ENCODE results near the gene SULF2.

The SULF2 gene

DNA sequence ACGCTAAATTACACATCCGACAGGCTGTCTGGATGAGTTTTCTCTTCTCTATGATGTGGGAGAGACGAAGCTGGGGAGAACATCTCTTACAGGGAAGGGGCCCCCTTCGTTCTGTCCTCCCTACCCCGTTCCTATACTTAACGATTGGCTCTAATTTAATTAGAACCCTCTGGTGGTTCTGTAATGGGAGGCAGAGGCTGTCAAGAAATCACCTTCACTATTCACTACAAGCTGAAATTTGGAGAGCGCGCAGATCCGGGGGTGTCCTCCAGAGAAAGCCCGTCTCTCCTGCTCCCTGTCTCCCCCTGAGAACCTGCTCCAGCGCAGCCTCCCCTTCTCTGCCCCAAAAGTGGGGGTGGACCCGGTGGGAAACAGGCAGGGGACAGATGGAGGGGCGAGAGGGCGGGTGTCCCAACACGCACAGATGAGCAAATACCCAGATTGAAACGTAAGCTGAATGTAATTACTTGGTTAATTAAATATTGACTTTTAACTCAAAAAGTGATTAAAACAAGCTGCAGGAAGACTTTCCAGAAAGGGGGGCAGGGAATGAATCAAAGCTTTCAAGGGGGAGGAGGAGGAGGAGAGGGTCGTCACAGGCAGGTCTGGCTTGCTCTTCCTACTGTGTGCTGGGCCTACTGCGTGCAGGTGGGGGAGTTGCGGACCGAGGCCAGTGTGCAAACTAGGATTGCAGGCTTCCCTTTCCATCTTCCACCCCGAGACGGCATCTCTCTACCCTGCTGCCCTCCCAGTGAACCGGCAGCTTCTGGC, 1.3 kb downstream of the SULF2 start:
- DNase-seq: no peak

DNA sequence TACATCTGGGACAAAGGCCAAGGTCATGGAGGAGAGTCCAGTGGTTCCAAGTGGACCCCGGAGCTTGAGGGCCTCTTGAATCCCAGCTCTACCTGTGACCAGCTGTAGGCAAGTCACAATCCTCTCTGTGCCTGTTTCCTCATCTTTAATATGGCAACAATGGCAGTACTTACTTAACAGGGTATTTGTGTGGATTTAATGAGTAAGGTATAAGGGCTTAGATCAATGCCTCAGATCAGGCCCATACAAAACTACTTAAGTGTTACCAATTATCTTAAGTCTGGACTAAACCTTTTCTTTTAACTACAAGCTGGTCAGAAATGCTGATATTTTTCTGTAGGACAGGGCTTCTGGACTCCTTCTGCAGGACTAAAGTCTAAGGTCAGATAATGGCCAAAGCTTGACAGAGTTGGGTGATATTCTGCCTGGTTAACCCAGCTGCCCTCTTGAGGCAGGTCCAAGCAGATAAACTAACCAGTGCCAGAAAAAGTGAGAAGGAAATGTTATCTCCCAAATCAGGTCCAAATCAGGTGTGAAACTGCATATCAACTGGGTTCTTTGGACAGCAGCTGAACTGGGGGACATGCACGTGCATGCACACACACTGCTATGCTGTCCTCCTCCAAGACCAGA, 2.2 kb downstream of the SULF2 start:
- DNase-seq: no peak

DNA sequence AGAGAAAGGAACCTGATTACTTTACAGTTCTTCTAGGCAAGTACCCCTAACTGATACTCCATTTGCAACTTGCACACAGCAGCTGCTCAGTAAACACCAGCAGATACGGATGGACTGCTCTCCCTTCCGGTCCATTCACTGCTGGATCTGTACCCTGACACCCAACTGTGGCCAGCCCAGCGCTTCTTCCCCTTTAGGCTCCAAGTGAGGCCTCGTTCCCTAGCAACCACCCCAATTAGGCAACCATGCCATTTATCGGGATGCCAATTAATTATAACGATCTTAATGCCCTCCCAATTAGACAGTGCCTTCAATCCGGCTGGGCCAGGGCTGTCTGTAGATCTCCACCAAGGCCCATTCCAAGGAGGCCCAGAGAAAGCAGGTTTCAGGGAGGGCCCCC, 3.2 kb downstream of the SULF2 start:
- no peak for DNase-seq

DNA sequence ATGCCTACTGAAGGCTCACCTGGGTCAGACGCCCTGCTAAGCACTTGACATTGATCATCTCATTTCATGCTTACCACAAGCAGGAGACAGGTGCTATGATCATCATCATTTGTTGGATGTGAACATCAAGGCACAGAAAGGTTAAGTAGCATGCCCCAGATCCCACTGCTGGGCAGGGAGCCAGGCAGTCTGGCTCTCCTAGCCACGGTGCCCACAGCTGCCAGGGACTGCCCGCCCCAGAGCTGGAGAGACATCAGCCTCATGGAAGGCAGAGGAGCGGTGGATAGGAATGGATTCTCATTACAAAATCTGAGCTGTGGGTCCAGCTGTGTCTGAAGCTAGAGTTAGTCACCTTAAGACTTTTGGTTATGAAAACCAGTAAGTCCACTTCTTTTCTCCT, 3.6 kb downstream of the SULF2 start:
- no peak for DNase-seq

DNA sequence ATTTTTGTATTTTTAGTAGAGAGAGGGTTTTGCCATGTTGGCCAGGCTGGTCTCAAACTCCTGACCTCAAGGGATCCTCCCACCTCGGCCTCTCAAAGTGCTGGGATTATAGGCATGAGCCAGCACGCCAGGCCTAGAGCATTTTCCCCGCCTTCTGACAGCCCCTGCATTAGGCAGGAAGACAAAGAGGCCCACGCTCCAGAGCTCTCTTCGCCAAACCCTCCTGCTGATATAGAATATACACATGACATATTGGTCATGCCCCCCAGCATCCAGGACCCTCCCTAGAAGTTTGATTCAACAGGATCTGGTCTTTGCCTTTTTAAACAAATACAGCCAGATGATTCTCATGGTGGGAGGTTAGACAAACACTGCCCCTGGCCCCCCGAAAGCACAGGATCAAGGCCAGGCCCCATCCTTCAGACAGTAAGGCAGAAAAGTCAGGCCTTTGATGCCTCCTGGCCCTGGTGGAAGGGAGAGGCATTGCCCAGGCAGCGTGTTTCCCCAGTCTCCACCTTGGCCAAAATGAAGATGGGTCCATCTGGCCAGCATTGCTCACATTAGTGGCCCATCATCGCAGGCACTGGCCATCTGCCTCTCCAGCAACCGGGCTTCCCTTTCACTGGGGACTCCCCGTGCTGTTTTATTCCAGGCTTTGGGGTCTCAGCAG, 4.4 kb downstream of the SULF2 start:
- DNase-seq: no peak

DNA sequence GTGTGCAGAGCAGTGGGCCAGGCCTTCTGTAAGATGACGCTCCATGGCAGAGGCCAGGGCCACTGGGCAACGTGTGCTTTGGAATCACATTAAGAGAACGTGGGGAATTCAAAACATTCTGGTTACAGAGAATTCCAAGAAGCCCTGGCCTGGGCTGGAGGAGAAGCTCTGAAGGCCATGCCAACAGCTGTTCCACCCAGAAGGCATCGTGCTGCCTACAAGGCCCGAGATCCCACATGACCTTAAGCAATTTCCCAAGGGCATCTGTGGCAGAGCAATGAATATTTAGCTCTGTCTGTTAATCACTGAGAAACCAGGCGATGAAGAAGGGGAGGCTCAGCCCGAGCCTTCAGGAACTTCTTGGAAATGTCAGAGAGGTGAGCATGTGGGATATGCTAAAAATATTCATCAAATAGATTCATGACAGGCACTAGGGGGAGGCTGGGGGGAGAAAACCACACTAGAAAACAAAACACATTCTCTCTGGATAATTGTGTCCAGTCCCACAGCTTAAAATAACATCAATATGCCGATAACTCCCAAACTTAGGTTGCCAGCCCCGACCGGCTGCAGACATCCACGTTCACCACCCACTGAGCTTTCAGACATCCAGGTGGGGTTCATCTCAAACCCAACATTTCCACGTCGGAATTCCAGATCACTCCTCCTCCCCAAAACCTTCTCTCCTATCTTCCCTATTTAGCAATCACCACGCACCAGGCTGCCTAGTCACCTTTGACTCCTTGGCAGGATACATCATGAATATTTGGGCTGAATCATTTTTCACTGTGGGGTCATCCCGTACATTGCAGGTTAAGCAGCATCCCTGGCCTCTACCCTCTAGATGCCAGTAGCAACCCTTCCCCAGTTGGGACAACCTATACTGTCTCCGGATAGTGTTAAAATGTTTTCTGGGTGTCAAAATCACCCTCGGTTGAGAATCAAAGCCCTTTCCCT, 6.6 kb downstream of the SULF2 start:
- no peak for DNase-seq

DNA sequence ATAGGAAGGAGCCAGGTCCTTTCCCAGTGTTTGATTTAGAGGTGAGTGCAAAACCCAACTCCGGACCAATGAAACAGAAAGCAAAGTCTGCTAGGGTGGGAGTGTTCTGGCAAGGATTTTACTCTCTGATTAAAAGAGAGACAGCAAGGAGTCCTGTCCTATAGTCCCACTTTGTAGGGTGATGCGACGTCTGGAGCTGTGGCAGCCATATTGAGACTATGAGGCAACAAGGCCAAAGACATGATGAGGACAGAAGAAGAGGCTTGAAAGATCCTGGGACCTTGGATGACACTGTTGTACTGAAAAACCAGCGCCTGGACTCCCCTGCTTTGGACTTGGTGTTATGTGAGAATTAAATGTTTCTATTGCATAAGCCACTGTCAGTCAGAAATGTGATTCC, 8.1 kb downstream of the SULF2 start:
- no peak for DNase-seq

DNA sequence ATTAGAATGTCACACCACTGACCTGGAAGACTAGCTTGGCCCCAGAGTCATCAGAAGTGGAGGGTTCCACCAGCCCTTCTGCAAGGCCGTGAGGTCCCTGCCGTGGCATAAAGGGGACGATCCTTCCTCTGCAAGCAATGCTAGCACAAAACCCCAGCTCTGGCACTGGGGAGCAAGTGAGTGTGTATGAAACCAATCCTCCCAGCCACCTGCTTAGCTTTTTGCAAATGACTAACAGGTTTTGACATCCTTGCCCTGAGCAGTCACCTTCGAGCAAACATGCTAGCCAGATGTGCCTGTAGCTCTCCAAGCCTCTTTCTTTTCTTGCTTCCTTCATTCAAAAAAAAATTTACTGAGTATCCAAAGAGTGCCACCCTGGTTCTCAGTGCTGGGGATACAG, 8.6 kb downstream of the SULF2 start:
- no peak for DNase-seq

DNA sequence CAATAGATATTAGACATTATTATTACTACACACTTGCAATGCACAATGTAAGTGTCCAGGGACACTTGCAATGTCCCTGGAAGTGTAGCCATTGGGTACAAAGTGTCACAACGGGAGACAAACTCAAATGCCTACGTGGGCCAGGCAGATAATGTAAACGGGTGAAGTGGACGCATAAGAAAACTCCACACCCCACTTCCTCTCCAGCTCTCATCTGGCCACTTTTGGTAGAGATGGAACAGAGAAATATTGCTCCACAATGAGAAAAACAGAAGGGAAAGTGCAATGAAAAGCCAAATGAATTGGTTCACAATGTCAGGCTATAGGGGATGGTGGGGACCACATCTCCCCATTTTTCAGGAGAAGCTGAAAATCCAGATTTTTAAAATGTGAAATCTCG, 9.4 kb downstream of the SULF2 start:
- DNase-seq: no peak

DNA sequence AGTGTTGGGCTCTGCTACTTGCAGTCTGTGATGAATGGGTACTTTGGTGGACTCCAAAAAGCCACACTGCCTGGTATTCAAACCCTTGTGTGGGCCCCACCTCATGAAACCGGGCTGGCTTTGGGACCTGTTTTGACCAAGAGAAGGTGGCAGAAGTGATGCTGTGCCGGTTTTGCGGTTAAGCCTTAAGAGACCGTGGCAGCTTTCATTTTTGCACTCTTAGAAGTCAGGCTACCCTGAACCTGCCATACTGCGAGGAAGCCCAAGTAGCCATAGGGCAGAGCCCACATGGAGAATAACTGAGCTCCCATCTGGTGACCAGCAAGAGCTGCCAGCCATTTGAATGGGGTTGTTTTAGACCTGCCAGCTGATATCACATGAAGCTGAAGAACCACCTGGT, 10.2 kb downstream of the SULF2 start:
- no peak for DNase-seq

DNA sequence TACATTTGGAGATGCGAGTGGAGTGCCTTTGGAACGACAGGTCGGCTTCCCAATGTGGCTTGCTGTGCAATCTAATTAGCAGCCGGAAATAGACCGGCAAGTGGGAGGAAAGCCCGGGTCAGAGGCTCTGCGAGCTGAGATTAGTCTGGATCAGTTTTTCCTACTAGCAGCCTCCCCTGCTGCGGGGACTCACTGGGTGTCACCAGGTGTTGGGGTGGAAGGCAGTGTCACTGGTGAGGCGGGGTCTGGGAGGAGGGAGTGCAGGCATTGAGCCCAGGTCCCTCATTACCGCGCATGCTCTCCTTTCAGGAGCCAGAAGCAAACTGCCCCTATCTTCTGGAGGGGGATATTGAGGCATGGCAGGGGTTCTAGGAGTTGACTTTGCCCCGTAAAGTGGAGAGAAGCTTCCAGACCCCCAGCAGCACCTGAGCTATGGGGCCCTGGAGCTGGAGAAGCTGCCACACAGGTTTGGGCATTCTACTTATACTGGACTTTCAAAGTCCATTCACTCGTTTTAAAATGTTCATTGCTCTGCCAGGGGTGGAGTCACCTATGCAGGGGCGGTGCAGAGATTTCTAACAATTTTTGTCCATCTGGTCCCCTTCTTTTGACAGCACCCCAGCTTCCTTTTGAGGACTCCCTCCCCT, 11.0 kb downstream of the SULF2 start:
- DNase-seq: no peak

DNA sequence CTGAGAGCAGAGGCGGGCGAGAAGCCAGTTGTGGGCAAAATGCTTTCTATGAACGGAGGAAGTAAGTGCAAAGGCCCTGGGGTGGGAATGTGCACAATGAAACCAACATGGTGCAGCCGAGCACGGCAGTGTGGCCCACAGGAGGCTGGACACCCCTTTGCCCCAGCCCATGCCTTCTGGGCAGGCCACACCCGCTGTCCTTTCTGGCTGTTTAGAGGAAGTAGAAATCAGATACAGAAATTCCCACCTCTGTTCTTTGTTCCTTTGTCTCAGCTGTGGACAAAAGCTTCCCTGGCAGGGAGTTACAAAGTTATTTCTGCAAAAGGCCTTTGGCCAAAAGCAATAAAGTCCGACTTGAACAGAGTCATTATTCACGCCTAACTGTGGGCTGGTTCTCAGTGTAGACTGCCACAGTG, 11.9 kb downstream of the SULF2 start:
- no peak for DNase-seq

DNA sequence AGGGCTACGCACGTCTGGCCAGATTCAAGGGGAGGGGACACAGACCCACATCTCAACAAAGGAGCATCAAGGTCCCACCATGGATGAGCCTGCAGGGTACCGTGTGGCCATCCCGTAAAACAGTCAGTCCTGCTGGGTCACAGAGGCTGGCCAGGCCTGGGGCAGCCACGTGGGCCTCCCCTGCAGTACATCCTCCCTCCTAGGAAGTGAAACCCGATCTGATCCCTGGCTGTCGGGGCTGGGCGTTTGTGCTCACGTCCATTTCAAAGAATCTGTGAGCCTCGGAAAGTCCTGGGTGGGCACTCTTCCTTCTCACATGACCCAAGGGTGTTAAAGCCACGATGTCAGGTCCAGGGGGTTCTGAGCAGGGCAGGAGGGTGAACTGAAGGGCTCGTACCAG, 14.3 kb downstream of the SULF2 start:
- DNase-seq: peak; percentile 12

DNA sequence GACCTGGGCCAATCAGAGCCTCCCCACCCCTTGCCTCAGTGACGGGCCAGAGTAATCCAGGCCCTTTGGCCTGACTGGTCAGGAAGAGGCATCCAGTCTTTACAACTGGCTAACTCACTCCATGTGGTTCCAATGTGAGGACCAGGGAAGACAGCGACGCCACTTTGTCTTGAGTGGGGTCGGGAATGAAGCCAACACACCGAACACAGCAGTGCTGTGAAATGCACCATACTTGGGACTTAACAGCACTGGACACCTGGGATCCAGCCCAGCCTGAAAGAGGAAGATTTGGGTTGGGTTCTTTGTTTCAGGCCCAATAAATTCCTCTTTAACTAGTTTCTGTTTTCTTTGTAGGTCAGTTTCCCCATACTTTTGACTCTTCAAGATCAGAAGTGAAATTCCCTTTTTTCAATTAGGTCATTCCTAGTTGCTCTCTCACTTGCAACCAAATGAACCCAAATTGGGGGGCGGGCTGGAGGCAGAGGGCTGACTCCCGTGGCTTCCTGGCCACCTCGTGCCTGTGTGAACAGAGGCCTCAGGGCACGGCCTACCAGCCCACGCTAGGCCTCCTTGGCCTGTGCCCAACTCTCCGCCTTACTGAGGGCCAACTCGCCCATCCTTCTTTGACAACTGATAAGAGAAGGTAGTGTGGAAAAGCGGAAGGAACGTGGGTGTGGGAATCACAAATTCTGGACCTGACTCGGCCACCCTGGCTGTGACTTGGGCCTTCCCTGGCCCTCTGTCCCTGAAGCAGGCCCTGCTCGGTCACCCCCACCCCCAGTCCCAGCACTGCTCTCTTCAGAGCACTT, 17.1 kb downstream of the SULF2 start:
- peak; percentile 25 for DNase-seq

DNA sequence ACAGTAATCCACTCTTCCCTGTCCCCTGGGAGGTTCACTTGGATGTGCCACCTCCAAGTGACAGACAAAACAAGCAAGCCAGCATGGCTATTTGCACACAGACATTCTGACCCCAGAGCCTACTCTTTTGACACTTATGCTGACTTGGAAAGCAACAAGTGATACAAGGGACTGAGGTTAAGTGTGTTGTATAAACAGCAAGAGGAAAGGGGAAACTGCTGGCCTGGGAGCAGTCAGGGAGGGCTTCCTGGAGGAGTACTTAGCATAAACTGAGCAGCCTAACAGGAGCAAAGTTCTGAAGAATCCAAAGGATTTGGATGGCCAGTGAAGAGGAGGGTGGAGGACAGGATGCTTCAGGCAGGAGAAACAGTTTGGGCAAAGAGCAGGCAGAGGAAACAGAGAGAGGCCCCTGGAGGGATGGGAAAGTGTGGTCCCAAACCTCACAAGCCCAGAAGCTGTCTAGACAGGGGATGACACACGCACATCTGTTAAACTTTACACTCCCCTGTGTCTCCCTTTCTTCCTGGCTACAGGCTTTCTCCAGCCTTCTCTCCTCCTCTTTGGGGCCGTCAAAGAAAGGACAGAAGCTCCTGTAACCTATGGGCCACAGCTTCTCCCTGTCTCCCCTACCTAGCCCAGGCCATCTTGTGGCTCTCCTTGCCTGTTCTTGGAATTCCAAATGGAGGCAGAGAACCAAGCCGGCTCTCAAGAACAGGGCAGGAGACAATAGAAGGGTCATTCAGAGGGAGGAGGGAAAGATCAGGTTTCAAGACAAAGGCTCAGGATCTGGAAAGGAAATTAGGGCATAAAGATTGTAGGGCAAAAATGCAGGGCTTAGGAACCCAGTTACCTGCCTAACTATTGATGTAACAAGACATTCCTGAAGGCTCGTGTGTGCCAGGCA, 19.3 kb downstream of the SULF2 start:
- no peak for DNase-seq

DNA sequence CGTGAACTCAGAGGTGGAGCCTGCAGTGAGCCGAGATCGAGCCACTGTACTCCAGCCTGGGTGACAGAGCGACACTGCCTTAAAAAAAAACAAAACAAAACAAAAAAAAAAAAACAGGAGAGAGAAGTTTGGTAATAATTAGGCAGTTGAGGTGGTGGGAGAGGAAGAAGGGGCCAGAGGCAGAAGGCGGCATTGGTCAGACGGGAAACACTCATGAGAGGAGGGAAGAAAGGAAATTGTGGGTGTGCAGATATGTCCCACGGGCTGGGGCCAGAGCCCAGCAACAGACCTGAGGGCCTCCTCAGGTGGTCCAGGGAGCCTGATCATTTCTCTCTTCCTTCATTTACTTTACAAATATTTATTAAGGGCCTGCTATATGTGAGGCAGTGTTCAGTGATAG, 20.0 kb downstream of the SULF2 start:
- no peak for DNase-seq

DNA sequence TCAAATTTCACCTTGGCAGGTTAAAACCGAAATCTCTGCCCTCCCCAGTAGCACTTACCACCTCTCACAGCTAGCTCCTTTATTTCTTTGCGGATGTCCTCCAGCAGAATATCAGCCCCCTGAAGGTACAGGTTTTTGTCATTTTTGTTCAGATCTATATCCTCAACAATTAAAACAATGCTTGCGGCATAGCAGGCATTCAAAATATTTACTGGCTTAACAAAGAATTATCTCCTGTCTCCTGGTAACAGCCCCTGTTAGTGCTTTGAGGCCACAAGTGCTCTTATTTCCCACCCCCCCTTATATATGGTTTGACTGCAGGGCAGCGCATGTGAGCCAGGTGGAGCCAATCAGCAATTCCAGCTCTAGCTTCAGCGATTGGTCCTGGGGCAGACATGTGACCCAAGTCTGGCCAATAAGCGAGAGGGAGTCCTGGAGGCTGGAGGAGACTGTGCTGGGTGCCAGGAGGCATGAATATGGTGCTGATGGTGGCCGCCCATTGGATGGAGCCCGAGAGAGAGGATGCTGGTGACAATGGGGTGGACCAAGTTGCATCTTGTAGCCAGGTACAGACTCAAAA, 21.0 kb downstream of the SULF2 start:
- DNase-seq: no peak

DNA sequence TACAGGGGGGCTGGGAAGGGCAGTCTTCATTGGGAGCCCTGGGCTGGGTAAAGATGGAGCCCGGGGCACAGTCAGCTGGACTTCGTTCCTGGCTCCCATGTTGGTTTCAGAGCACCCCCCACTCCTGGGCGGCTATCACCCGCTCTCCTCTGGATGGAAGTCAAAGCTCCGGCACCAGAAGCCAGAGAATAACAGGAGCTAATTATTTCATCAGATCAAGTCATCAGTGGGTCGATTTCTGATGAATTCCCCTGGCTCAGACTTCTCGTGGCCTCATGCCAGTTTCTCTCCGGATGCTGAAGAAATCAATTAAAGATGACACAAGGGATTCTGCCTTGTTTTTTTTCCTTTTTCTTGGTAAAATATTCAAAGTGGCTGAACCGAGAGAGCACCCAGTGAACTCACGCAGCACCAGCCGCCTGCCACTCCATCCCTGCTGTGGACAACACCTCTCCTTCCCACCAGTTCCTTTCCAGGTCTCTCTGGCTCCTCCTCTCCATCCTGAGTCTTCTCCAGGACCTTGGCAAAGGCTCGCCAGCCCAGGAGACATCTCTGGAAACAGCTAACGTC, 22.5 kb downstream of the SULF2 start:
- DNase-seq: no peak

DNA sequence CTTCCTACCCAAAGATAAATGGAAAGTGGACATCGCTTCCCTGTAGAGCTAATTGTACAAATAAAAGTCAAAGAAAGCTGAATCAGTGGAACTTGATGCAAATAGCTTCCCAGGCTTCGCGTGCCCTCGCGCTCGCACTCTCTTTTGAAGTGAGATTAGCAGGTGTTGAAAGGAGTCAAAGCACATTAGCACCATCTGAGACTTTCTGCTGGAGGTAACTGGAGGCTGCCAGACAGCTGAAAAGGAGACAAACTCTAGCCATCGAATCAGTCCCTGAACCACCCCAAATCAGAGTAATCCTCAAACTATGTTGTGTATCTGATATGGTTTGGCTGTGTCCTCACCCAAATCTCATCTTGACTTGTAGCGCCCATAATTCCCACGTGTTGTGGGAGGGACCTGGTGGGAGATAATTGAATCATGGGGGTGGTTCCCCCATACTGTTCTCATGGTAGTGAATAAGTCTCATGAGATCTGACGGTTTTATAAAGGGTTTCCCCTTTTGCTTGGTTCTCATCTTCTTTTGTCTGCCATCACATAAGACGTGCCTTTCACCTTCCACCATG, 23.7 kb downstream of the SULF2 start:
- DNase-seq: no peak

All from CD4-positive, alpha-beta T cell treated with Interferon gamma for 1 hour (primary cell).